Activated CD4-positive, alpha-beta T cell treated with anti-CD3 and anti-CD28 coated beads for 4 hours (primary cell): ENCODE measurements around the gene BCAS1.

Source experiments
- DNase-seq, 2 donors: peaks; one replicate each; pipeline ENCODE4 v3.0.0-alpha.2; 2020

Gene BCAS1

GRCh38 chr20:54044156-54044555 lies 26.2 kb downstream of the BCAS1 start:
- DNase-seq: no peak

GRCh38 chr20:54043076-54043967 lies 27.1 kb downstream of the BCAS1 start:
- DNase-seq: no peak

- DNase-seq: no peak
Observed at GRCh38 chr20:54042021-54042420, 28.4 kb downstream of the BCAS1 start.

GRCh38 chr20:54041336-54041735 lies 29.1 kb downstream of the BCAS1 start:
- no peak for DNase-seq

GRCh38 chr20:54040531-54040930 lies 29.9 kb downstream of the BCAS1 start:
- no peak for DNase-seq

GRCh38 chr20:54038961-54039360 lies 31.4 kb downstream of the BCAS1 start:
- no peak for DNase-seq

- DNase-seq: no peak
Observed at GRCh38 chr20:54037525-54037924, 32.9 kb downstream of the BCAS1 start.

- no peak for DNase-seq
Observed at GRCh38 chr20:54029643-54030042, 40.8 kb downstream of the BCAS1 start.

- no peak for DNase-seq
Observed at GRCh38 chr20:54029176-54029575, 41.2 kb downstream of the BCAS1 start.

- no peak for DNase-seq
Observed at GRCh38 chr20:54028276-54029011, 42.0 kb downstream of the BCAS1 start.

- DNase-seq: no peak
Observed at GRCh38 chr20:54027704-54028103, 42.7 kb downstream of the BCAS1 start.

GRCh38 chr20:54026295-54027064 lies 43.9 kb downstream of the BCAS1 start:
- DNase-seq: no peak

- no peak for DNase-seq
Observed at GRCh38 chr20:54025251-54025771, 45.1 kb downstream of the BCAS1 start.

GRCh38 chr20:54023406-54023805 lies 47.0 kb downstream of the BCAS1 start:
- no peak for DNase-seq

- no peak for DNase-seq
Observed at GRCh38 chr20:54021446-54022235, 48.8 kb downstream of the BCAS1 start.

GRCh38 chr20:54020868-54021267 lies 49.5 kb downstream of the BCAS1 start:
- DNase-seq: no peak

GRCh38 chr20:54020348-54020747 lies 50.0 kb downstream of the BCAS1 start:
- DNase-seq: no peak

- no peak for DNase-seq
Observed at GRCh38 chr20:54019585-54019984, 50.8 kb downstream of the BCAS1 start.

- no peak for DNase-seq
Observed at GRCh38 chr20:54019127-54019526, 51.3 kb downstream of the BCAS1 start.

- DNase-seq: no peak
Observed at GRCh38 chr20:54017846-54018245, 52.5 kb downstream of the BCAS1 start.

GRCh38 chr20:54015496-54015895 lies 54.9 kb downstream of the BCAS1 start:
- DNase-seq: no peak

GRCh38 chr20:54014293-54014926 lies 56.0 kb downstream of the BCAS1 start:
- no peak for DNase-seq
